GM23248 (cell line): Measurements from ENCODE around the gene SLC22A2. TPM values are rescaled to one million over a fixed set of nuclear protein-coding genes. Genes with fewer than 3 reads are reported as not detected.

Experiments
- DNase-seq: peaks from one replicate; pipeline ENCODE4 v3.0.0-alpha.2; 2015
- H2AFZ ChIP-seq: fragments of 200-600 bp; sonication (generic); 2 replicates; pipeline ENCODE4 v1.6.1; 2016; ENCODE audit warnings: antibody characterized with exemption
- H3F3A ChIP-seq: fragments of 200-600 bp; sonication (generic); 2 replicates; pipeline ENCODE4 v1.6.1; 2016; ENCODE audit warnings: mild to moderate bottlenecking, antibody characterized with exemption, mixed run types; ENCODE audit not compliant: insufficient read depth
- H3K27ac ChIP-seq: fragments of 200-600 bp; sonication (generic); 2 replicates; pipeline ENCODE4 v1.5.1; 2016; ENCODE audit warnings: mild to moderate bottlenecking
- H3K27me3 ChIP-seq: fragments of 200-600 bp; sonication (generic); replicated peaks from 2 replicates; pipeline ENCODE4 v1.6.1; 2016; ENCODE audit warnings: mild to moderate bottlenecking; ENCODE audit not compliant: insufficient read depth
- H3K36me3 ChIP-seq: fragments of 200-600 bp; sonication (generic); 2 replicates; pipeline ENCODE4 v1.6.1; 2016; ENCODE audit warnings: low read depth, mild to moderate bottlenecking
- H3K4me1 ChIP-seq: fragments of 200-600 bp; sonication (generic); 2 replicates; pipeline ENCODE4 v1.6.1; 2016; ENCODE audit warnings: mild to moderate bottlenecking; ENCODE audit not compliant: insufficient read depth
- H3K4me2 ChIP-seq: fragments of 200-600 bp; sonication (generic); one replicate; pipeline ENCODE4 v1.6.1; 2016; ENCODE audit warnings: mild to moderate bottlenecking; ENCODE audit not compliant: unreplicated experiment
- H3K4me3 ChIP-seq: fragments of 200-600 bp; sonication (generic); 2 replicates; pipeline ENCODE4 v1.5.1; 2016; ENCODE audit warnings: mild to moderate bottlenecking
- H3K79me2 ChIP-seq: fragments of 200-600 bp; sonication (generic); 2 replicates; pipeline ENCODE4 v1.6.1; 2016; ENCODE audit warnings: mild to moderate bottlenecking; ENCODE audit not compliant: insufficient read depth
- H3K9ac ChIP-seq: fragments of 200-600 bp; sonication (generic); 2 replicates; pipeline ENCODE4 v1.6.1; 2016; ENCODE audit warnings: mild to moderate bottlenecking
- H3K9me2 ChIP-seq: fragments of 200-600 bp; sonication (generic); 2 replicates; pipeline ENCODE4 v1.6.1; 2016; ENCODE audit warnings: mixed run types, mild to moderate bottlenecking, moderate library complexity; ENCODE audit not compliant: insufficient read depth
- H3K9me3 ChIP-seq: fragments of 200-600 bp; sonication (generic); one replicate; pipeline ENCODE4 v1.6.1; 2017; ENCODE audit warnings: low read depth
- H4K20me1 ChIP-seq: fragments of 200-600 bp; sonication (generic); 2 replicates; pipeline ENCODE4 v1.6.0; 2016; ENCODE audit not compliant: insufficient read depth
- EZH2 ChIP-seq: fragments of 200-600 bp; sonication (generic); IDR thresholded peaks from 2 replicates; pipeline ENCODE4 v1.6.1; 2018; ENCODE audit warnings: antibody characterized with exemption, mild to moderate bottlenecking; ENCODE audit not compliant: insufficient read depth, poor library complexity, severe bottlenecking
- EZH2phosphoT487 ChIP-seq: fragments of 200-600 bp; sonication (generic); IDR thresholded peaks from 2 replicates; pipeline ENCODE4 v1.6.1; 2018; ENCODE audit warnings: antibody characterized with exemption, moderate library complexity, mild to moderate bottlenecking, low read depth; ENCODE audit not compliant: insufficient read depth
- WGBS, 2 experiments: methylation state at CpG; one replicate each; pipeline ENCODE4 v1.1.6; 2015 to 2017; ENCODE audit warnings: low lambda C conversion rate in 2 of 2, low coverage in 1 of 2; ENCODE audit errors: missing lambda C conversion rate in 2 of 2; 5-methylcytosine and 5-hydroxymethylcytosine counted together
- in situ Hi-C: fragments of 300-500 bp; cut with MboI; formaldehyde crosslinking; loops from 2 replicates; pipeline ENCODE4 v1.15.0; 2020
- polyA plus RNA-seq: library from polyadenylated mRNA; unstranded; fragments of >200 nt; fragmentation: Nextera tagmentation; extraction: Ambion mirVana; gene quantifications from 2 replicates; pipeline ENCODE4 v1.2.1, GENCODE V29; 2016
- total RNA-seq: library from RNA; depleted of rRNA; stranded (reverse); fragments of >200 nt; shearing (Covaris generic); gene quantifications from 2 replicates; pipeline ENCODE4 v1.2.3, GENCODE V29; 2014

Gene SLC22A2
- total and polyA plus RNA-seq, 2 experiments from 2014 or later, result not detected

DNA sequence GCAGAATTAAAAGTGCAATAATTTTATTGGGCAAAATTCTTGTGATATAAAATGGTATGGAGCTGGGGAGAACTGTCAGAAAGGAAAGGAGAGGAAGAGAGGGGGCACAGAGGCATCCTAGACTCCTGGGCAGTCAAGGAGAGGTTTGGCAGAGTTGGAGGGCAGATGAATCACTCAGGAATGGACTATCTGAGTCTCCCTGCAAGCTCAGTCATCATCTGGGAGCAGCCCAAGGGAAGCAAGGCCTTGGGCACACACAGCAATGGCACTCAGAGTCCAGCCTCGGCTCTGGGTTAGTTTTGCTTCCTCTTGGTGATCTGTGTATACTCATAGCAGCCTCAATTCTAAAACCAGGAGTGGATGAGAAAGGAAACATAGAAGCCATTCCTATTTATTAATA, 69.8 kb downstream of the SLC22A2 start:
- H2AFZ ChIP-seq, result no peak overlapping the region
- H3K4me1 ChIP-seq, result no peaks in the 10 kb centered on the region
- in situ Hi-C loops, result no loop called here
- H3K36me3 ChIP-seq, result no peaks in the 10 kb centered on the region
- H3K9ac ChIP-seq, result no peak overlapping the region
- H4K20me1 ChIP-seq, result no peaks in the 10 kb centered on the region
- H3K9me2 ChIP-seq, result no peaks in the 10 kb centered on the region
- 41 to 42% methylated on average over 1 of the region's 1 CpG for WGBS, 2 experiments
- H3K4me2 ChIP-seq, result no peak overlapping the region
- no peak overlapping the region for H3K27ac ChIP-seq
- TF ChIP-seq EZH2phosphoT487 (no peak), EZH2 (no peak)
- no peaks in the 10 kb centered on the region for H3K79me2 ChIP-seq
- H3F3A ChIP-seq, result no peaks in the 10 kb centered on the region
- peak; percentile 38 for DNase-seq
- H3K9me3 ChIP-seq, result no peaks in the 10 kb centered on the region
- H3K4me3 ChIP-seq, result no peak overlapping the region
- H3K27me3 ChIP-seq, result no peaks in the 10 kb centered on the region

DNA sequence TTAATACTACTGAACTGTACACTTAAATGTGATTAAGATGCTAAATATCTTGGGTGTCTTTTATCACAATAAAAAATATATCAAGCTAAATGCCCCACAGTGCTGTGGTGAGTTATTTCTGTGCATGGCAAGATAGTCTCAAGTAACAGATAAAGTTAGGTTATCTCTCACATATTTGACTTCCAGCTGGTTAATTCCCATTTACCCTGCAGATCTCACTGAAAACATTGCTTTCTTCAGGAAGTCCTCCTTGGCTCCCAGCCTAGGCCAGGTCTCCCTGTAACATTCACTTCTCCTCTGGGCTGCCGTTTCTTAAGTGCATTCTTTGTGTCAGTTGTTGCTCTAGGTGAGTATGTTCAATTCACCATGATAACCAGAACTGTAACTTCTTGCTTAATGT, 77.9 kb downstream of the SLC22A2 start:
- H3F3A ChIP-seq, result no peaks in the 10 kb centered on the region
- H3K79me2 ChIP-seq, result no peaks in the 10 kb centered on the region
- H3K9me2 ChIP-seq, result no peaks in the 10 kb centered on the region
- no peaks in the 10 kb centered on the region for H3K9me3 ChIP-seq
- H4K20me1 ChIP-seq, result no peaks in the 10 kb centered on the region
- H3K4me1 ChIP-seq, result no peaks in the 10 kb centered on the region
- DNase-seq, result no peak
- WGBS, 2 experiments, result 43 to 64% methylated on average over 1 of the region's 1 CpG
- TF ChIP-seq EZH2 (no peak), EZH2phosphoT487 (no peak)
- no peaks in the 10 kb centered on the region for H3K27me3 ChIP-seq
- H3K4me2 ChIP-seq, result no peak overlapping the region
- H3K9ac ChIP-seq, result no peak overlapping the region
- no peaks in the 10 kb centered on the region for H3K36me3 ChIP-seq
- in situ Hi-C loops, result no loop called here
- H2AFZ ChIP-seq, result no peak overlapping the region
- no peak overlapping the region for H3K4me3 ChIP-seq
- no peak overlapping the region for H3K27ac ChIP-seq

GRCh38 chr6:160178271-160178670, 80.3 kb downstream of the SLC22A2 start:
- no peak overlapping the region for H3K4me3 ChIP-seq
- no peak overlapping the region for H2AFZ ChIP-seq
- no peaks in the 10 kb centered on the region for H3K9me2 ChIP-seq
- H3K9ac ChIP-seq, result no peak overlapping the region
- no peaks in the 10 kb centered on the region for H3K79me2 ChIP-seq
- H4K20me1 ChIP-seq, result no peaks in the 10 kb centered on the region
- H3K36me3 ChIP-seq, result no peaks in the 10 kb centered on the region
- H3K4me2 ChIP-seq, result no peak overlapping the region
- WGBS, 2 experiments, result 4 to 12% methylated on average over 5 of the region's 5 CpGs
- no peak overlapping the region for H3K27ac ChIP-seq
- no peak for DNase-seq
- H3K9me3 ChIP-seq, result no peaks in the 10 kb centered on the region
- no peaks in the 10 kb centered on the region for H3K27me3 ChIP-seq
- H3K4me1 ChIP-seq, result no peaks in the 10 kb centered on the region
- no peaks in the 10 kb centered on the region for H3F3A ChIP-seq
- TF ChIP-seq EZH2phosphoT487 (no peak), EZH2 (no peak)
- in situ Hi-C loops, result no loop called here

GRCh38 chr6:160177220-160177619, 81.4 kb downstream of the SLC22A2 start:
- DNase-seq, result no peak
- H3K4me2 ChIP-seq, result no peak overlapping the region
- H3K79me2 ChIP-seq, result no peaks in the 10 kb centered on the region
- in situ Hi-C loops, result no loop called here
- no peak overlapping the region for H3K4me3 ChIP-seq
- H3F3A ChIP-seq, result no peaks in the 10 kb centered on the region
- no peaks in the 10 kb centered on the region for H3K9me2 ChIP-seq
- H3K27me3 ChIP-seq, result no peaks in the 10 kb centered on the region
- H4K20me1 ChIP-seq, result no peaks in the 10 kb centered on the region
- H3K9ac ChIP-seq, result no peak overlapping the region
- TF ChIP-seq EZH2phosphoT487 (no peak), EZH2 (no peak)
- no peaks in the 10 kb centered on the region for H3K9me3 ChIP-seq
- H3K27ac ChIP-seq, result no peak overlapping the region
- H2AFZ ChIP-seq, result no peak overlapping the region
- H3K36me3 ChIP-seq, result no peaks in the 10 kb centered on the region
- no peaks in the 10 kb centered on the region for H3K4me1 ChIP-seq
- 23 to 26% methylated on average over 2 of the region's 2 CpGs for WGBS, 2 experiments

DNA sequence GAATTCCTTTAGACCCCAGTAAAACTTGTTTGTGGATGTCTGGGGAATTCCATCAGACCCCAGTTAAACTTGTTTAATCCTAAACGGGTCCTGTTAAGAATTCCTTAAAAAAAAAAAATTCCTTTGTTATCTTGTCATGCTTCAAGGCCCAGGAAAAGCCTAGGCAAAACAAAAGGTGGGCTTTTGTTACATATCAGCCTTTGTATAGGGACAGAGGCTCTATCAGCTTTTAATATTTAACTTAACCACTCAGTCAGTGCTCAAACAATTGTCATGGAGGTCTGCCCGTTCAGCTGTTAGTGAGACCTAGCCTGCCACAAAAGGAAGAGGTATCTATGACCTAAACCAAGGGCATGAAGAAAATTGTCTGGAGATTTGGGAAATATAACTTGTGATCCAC, 83.9 kb downstream of the SLC22A2 start:
- Histone ChIP-seq H2AFZ (no peak overlapping the region), H3K27ac (no peak overlapping the region), H3K4me1 (no peaks in the 10 kb centered on the region), H4K20me1 (no peaks in the 10 kb centered on the region), H3K9me2 (no peaks in the 10 kb centered on the region), H3F3A (no peaks in the 10 kb centered on the region), H3K9ac (no peak overlapping the region), H3K4me3 (no peak overlapping the region), H3K9me3 (no peaks in the 10 kb centered on the region), H3K79me2 (no peaks in the 10 kb centered on the region), H3K36me3 (no peaks in the 10 kb centered on the region), H3K27me3 (no peaks in the 10 kb centered on the region), H3K4me2 (no peak overlapping the region)
- TF ChIP-seq EZH2 (no peak), EZH2phosphoT487 (no peak)
- 21 to 38% methylated on average over 2 of the region's 2 CpGs for WGBS, 2 experiments
- DNase-seq, result no peak
- in situ Hi-C loops, result no loop called here
